Smooth muscle cell (in vitro differentiated cells): ENCODE measurements around the gene GCKR. TPM values are rescaled to one million over a fixed set of nuclear protein-coding genes. Genes with fewer than 3 reads are reported as not detected.
A peak's percentile ranks its signal among the peaks of the same experiment; 100 is the strongest.

Experiments
- DNase-seq: peaks from one replicate; lab custom pipeline; 2025; ENCODE audit not compliant: unreplicated experiment; lab: John Stamatoyannopoulos, UW
- H2AFZ ChIP-seq: fragments of 200-600 bp; sonication (generic); 2 replicates; pipeline ENCODE4 v1.6.0; 2016; ENCODE audit warnings: antibody characterized with exemption, low read depth, mild to moderate bottlenecking
- H3F3A ChIP-seq: fragments of 200-600 bp; sonication (generic); 2 replicates; pipeline ENCODE4 v1.6.0; 2017; ENCODE audit warnings: antibody characterized with exemption, low read depth
- H3K27ac ChIP-seq: fragments of 200-600 bp; sonication (generic); 2 replicates; pipeline ENCODE4 v1.5.1; 2016; ENCODE audit warnings: low read depth, mild to moderate bottlenecking
- H3K27me3 ChIP-seq: fragments of 200-600 bp; sonication (generic); 2 replicates; pipeline ENCODE4 v1.6.1; 2016; ENCODE audit warnings: low read depth, mild to moderate bottlenecking
- H3K36me3 ChIP-seq: fragments of 200-600 bp; sonication (generic); 2 replicates; pipeline ENCODE4 v1.5.1; 2016; ENCODE audit warnings: low read depth
- H3K4me1 ChIP-seq: fragments of 200-600 bp; sonication (generic); 2 replicates; pipeline ENCODE4 v1.5.1; 2016; ENCODE audit warnings: low read depth
- H3K4me2 ChIP-seq: fragments of 200-600 bp; sonication (generic); 2 replicates; pipeline ENCODE4 v1.6.0; 2016; ENCODE audit warnings: mild to moderate bottlenecking
- H3K4me3 ChIP-seq: fragments of 200-600 bp; sonication (generic); 2 replicates; pipeline ENCODE4 v1.5.1; 2016; ENCODE audit warnings: mild to moderate bottlenecking
- H3K79me2 ChIP-seq: fragments of 200-600 bp; sonication (generic); 2 replicates; pipeline ENCODE4 v1.6.0; 2016; ENCODE audit warnings: low read depth, mild to moderate bottlenecking
- H3K9ac ChIP-seq: fragments of 200-600 bp; sonication (generic); 2 replicates; pipeline ENCODE4 v1.6.0; 2016; ENCODE audit warnings: low read depth
- H3K9me3 ChIP-seq: fragments of 200-600 bp; sonication (generic); replicated peaks from 2 replicates; pipeline ENCODE4 v1.5.1; 2016; ENCODE audit warnings: low read depth
- H4K20me1 ChIP-seq: fragments of 200-600 bp; sonication (generic); 2 replicates; pipeline ENCODE4 v1.6.0; 2016; ENCODE audit warnings: low read depth
- CTCF ChIP-seq: fragments of 200-600 bp; sonication (generic); IDR thresholded peaks from 2 replicates; pipeline ENCODE4 v1.5.1; 2017; ENCODE audit warnings: borderline replicate concordance, mild to moderate bottlenecking, antibody characterized with exemption; ENCODE audit not compliant: insufficient read depth, poor library complexity, severe bottlenecking
- WGBS: methylation state at CpG from one replicate; pipeline ENCODE4 v1.1.7; 2016; ENCODE audit warnings: low lambda C conversion rate; 5-methylcytosine and 5-hydroxymethylcytosine counted together
- polyA plus RNA-seq: library from polyadenylated mRNA; unstranded; fragments of >200 nt; fragmentation: Nextera tagmentation; extraction: Ambion mirVana; gene quantifications from 2 replicates; pipeline ENCODE4 v1.2.1, GENCODE V29; 2016
- total RNA-seq: library from RNA; depleted of rRNA; stranded (reverse); fragments of >200 nt; gene quantifications from 2 replicates; pipeline ENCODE4 v1.2.3, GENCODE V29; 2014

The GCKR gene
- total and polyA plus RNA-seq, 2 experiments from 2014 or later: 0.70 TPM; not detected in 1

DNA sequence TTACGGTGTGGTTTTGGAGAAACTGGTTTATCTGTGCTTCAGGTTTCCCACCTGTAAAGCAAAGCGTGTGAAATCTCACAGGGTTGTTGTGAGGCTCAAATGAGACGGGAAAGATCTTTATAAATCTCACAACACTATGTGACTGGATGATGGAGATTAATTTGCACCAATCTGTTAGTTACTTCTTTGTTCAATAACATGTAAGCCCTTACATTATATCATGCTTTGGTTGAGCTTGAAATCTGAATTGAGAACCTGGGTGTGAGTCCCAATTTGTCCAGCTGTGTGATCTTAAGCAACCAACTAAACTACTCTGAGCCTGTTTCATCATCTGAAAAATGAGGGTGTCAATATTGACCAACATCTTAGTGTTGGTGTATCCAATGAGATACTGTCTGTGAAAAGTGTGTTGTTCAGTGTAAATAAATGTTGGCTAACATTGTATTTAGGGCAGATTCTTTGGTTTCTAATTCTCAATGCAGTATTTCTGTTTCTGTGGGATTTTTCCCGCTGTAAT is 741 bp upstream of the GCKR start:
- Histone ChIP-seq H3K4me1 (peaks cover 5% of the 10 kb centered on the region), H3K79me2 (no peaks in the 10 kb centered on the region), H3K4me2 (peak overlapping the region; percentile 100), H3K9me3 (no peaks in the 10 kb centered on the region), H3K9ac (no peak overlapping the region), H3F3A (peaks cover 3% of the 10 kb centered on the region), H3K36me3 (no peaks in the 10 kb centered on the region), H4K20me1 (no peaks in the 10 kb centered on the region), H3K27ac (no peak overlapping the region), H3K27me3 (peaks cover 23% of the 10 kb centered on the region), H3K4me3 (peak overlapping the region; percentile 89), H2AFZ (peak overlapping the region; percentile 100)
- no peak for DNase-seq
- TF ChIP-seq CTCF: no peak
- WGBS: 74% methylated on average over 4 of the region's 4 CpGs

DNA sequence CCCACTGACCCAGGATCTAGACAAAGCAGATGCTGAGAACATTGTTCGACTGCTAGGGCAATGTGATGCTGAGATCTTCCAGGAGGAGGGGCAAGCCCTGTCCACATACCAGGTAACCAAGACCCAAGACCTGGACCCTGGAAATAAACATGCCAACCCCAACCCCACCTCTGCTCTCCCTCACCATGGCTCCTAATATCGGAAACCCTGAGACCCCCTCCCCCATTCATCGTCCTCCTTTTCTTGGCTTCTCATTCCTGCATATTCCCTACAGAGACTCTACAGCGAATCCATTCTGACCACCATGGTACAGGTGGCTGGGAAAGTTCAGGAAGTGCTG is 619 bp downstream of the GCKR start:
- Histone ChIP-seq H3K79me2 (no peaks in the 10 kb centered on the region), H3K9ac (no peak overlapping the region), H3K9me3 (no peaks in the 10 kb centered on the region), H3K27me3 (peaks cover 23% of the 10 kb centered on the region), H2AFZ (no peak overlapping the region), H3F3A (peaks cover 3% of the 10 kb centered on the region), H3K4me3 (no peak overlapping the region), H3K4me2 (no peak overlapping the region), H4K20me1 (no peaks in the 10 kb centered on the region), H3K36me3 (no peaks in the 10 kb centered on the region), H3K4me1 (peaks cover 5% of the 10 kb centered on the region), H3K27ac (no peak overlapping the region)
- DNase-seq: no peak
- WGBS: 76% methylated on average over 4 of the region's 4 CpGs
- no peak for TF ChIP-seq CTCF

- 75% methylated on average over 3 of the region's 3 CpGs for WGBS
- Histone ChIP-seq H3K27ac (no peak overlapping the region), H3K27me3 (peaks cover 23% of the 10 kb centered on the region), H3K4me1 (peaks cover 5% of the 10 kb centered on the region), H3K9me3 (no peaks in the 10 kb centered on the region), H4K20me1 (no peaks in the 10 kb centered on the region), H3K4me3 (no peak overlapping the region), H3K79me2 (no peaks in the 10 kb centered on the region), H3K9ac (no peak overlapping the region), H3F3A (peaks cover 3% of the 10 kb centered on the region), H3K4me2 (no peak overlapping the region), H2AFZ (no peak overlapping the region), H3K36me3 (no peaks in the 10 kb centered on the region)
- no peak for DNase-seq
- TF ChIP-seq CTCF: no peak
Measured at GRCh38 chr2:27498975-27499374, 2.3 kb downstream of the GCKR start.

- H3K4me2 ChIP-seq: no peak overlapping the region
- no peak overlapping the region for H3K9ac ChIP-seq
- H3K79me2 ChIP-seq: no peaks in the 10 kb centered on the region
- peaks cover 23% of the 10 kb centered on the region for H3K27me3 ChIP-seq
- H3F3A ChIP-seq: no peaks in the 10 kb centered on the region
- DNase-seq: no peak
- H2AFZ ChIP-seq: no peak overlapping the region
- no peaks in the 10 kb centered on the region for H3K4me1 ChIP-seq
- H3K4me3 ChIP-seq: no peak overlapping the region
- no peaks in the 10 kb centered on the region for H3K9me3 ChIP-seq
- H3K27ac ChIP-seq: no peak overlapping the region
- no peaks in the 10 kb centered on the region for H4K20me1 ChIP-seq
- no peak for TF ChIP-seq CTCF
- H3K36me3 ChIP-seq: no peaks in the 10 kb centered on the region
Measured at GRCh38 chr2:27501042-27501441, 4.4 kb downstream of the GCKR start.
